Bronchial epithelial cell (primary cell): ENCODE results near the gene KRTAP9-1. TPM values are rescaled to one million over a fixed set of nuclear protein-coding genes. Genes with fewer than 3 reads are reported as not detected.
"Not testable (repeated sequence)": the region's sequence is repeated elsewhere in the genome, so short reads cannot be mapped to it uniquely, and the experiment has no call there.

Experiments
- DNase-seq: peaks from one replicate; pipeline ENCODE4 v3.0.0-alpha.2; 2010; ENCODE audit warnings: low read depth
- FAIRE-seq: peaks from 2 replicates; lab custom pipeline; 2011; peaks lifted over from hg19 to GRCh38; lab: Jason Lieb, UNC
- H3K27me3 ChIP-seq: 2 replicates; pipeline ENCODE4 v1.5.1; 2011; ENCODE audit warnings: low read length; ENCODE audit not compliant: control insufficient read depth, insufficient read depth
- H3K36me3 ChIP-seq: 2 replicates; pipeline ENCODE4 v1.5.1; 2011; ENCODE audit warnings: low read length; ENCODE audit not compliant: control insufficient read depth, insufficient read depth
- H3K4me3 ChIP-seq: 2 replicates; pipeline ENCODE4 v1.5.1; 2011; ENCODE audit warnings: mild to moderate bottlenecking, low read depth, low read length, control low read depth
- total RNA-seq: library from RNA; depleted of rRNA; stranded (reverse); fragments of >200 nt; gene quantifications from 2 replicates; pipeline ENCODE4 v1.2.1, GENCODE V29; 2014
- TF ChIP-seq, protein P1 (sequence below): IDR thresholded peaks from 2 replicates; pipeline ENCODE4 v1.5.1; 2011; ENCODE audit warnings: mild to moderate bottlenecking, moderate library complexity, low read length, control low read depth, inconsistent platforms; ENCODE audit not compliant: insufficient read depth, severe bottlenecking

KRTAP9-1 gene
- total RNA-seq, 1 donor from 2014 or later = not detected

- H3K4me3 ChIP-seq = no peak overlapping the region
- TF ChIP-seq, protein P1, sequence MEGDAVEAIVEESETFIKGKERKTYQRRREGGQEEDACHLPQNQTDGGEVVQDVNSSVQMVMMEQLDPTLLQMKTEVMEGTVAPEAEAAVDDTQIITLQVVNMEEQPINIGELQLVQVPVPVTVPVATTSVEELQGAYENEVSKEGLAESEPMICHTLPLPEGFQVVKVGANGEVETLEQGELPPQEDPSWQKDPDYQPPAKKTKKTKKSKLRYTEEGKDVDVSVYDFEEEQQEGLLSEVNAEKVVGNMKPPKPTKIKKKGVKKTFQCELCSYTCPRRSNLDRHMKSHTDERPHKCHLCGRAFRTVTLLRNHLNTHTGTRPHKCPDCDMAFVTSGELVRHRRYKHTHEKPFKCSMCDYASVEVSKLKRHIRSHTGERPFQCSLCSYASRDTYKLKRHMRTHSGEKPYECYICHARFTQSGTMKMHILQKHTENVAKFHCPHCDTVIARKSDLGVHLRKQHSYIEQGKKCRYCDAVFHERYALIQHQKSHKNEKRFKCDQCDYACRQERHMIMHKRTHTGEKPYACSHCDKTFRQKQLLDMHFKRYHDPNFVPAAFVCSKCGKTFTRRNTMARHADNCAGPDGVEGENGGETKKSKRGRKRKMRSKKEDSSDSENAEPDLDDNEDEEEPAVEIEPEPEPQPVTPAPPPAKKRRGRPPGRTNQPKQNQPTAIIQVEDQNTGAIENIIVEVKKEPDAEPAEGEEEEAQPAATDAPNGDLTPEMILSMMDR = no peak
- DNase-seq (no peak), FAIRE-seq (no peak)
- no peaks in the 10 kb centered on the region for H3K36me3 ChIP-seq
- H3K27me3 ChIP-seq = no peaks in the 10 kb centered on the region
Measured at GRCh38 chr17:41147531-41148204, 42.0 kb upstream of the KRTAP9-1 start.

DNA sequence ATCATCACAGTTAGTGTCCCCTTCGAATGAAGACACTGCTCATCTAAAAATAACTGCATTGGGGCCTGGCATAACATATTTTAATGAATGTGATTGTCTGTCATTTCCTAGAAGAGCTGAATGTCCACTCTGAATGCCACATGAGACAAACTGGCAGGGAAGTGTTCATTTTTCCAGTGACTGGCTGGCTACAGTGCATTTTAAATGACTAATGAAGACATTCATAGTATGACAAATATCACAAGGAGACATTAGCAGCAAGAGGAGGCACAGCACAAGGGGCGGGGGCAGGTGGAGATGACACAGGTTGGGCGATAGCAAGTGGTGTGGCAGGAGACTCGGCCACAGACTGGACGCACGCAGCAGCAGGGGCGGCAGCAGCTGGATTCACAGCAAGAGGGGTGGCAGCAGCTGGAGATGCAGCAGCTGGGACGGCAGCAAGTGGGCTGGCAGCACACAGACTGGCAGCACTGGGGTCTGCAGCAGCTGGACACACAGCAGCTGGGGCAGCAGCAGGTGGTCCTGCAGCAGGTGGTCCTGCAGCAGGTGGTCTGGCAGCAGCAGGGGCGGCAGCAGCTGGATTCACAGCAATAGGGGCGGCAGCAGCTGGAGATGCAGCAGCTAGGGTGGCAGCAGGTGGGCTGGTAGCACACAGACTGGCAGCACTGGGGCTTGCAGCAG, 40.6 kb upstream of the KRTAP9-1 start:
- DNase-seq, H3K4me3 ChIP-seq, H3K27me3 ChIP-seq, H3K36me3 ChIP-seq: not testable (repeated sequence)
- peak; percentile 36 for FAIRE-seq

- TF ChIP-seq, protein P1 = no peak
- FAIRE-seq = no peak
- Histone ChIP-seq H3K36me3 (no peaks in the 10 kb centered on the region), H3K4me3 (no peak within 1 kb of the TSS), H3K27me3 (no peaks in the 10 kb centered on the region)
- DNase-seq = no peak
Measured at GRCh38 chr17:41149652-41149985, 40.1 kb upstream of the KRTAP9-1 start, which contains the start of gene KRTAP4-5. Gene KRTAP4-5 (minus strand): TSS chr17:41149825. CDS start chr17:41149767, 58 bp downstream.

- DNase-seq = no peak
- no peak for FAIRE-seq
- Histone ChIP-seq H3K4me3 (no peak overlapping the region), H3K27me3 (no peaks in the 10 kb centered on the region), H3K36me3 (no peaks in the 10 kb centered on the region)
- TF ChIP-seq, protein P1 = no peak
Measured at GRCh38 chr17:41150026-41150425, 39.7 kb upstream of the KRTAP9-1 start.

- no peak overlapping the region for H3K4me3 ChIP-seq
- TF ChIP-seq, protein P1 = no peak
- no peaks in the 10 kb centered on the region for H3K27me3 ChIP-seq
- DNase-seq (no peak), FAIRE-seq (no peak)
- no peaks in the 10 kb centered on the region for H3K36me3 ChIP-seq
Measured at GRCh38 chr17:41151525-41151924, 38.2 kb upstream of the KRTAP9-1 start.

DNA sequence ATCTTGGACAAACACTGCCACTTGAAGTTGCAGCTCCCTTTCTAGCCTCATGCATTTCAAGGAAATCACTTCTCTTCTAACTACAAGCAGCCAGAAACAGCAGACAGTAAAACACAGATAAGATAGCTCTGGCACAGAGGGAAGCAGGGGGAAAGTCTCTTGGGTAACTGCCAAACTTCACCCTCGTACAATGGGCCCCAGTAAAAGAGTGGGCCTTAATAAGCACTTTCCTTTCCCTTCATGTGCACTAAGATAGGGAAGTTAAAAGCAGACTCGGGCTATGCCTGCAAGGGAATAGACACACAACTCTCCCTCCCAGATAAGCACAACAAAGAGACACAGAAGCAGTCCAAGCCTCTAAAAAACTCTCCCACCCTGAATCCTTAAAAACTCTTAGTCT, 35.8 kb upstream of the KRTAP9-1 start:
- FAIRE-seq = no peak
- no peak overlapping the region for H3K4me3 ChIP-seq
- no peaks in the 10 kb centered on the region for H3K27me3 ChIP-seq
- DNase-seq = no peak
- H3K36me3 ChIP-seq = no peaks in the 10 kb centered on the region
- TF ChIP-seq, protein P1 = no peak

- not testable (repeated sequence) for H3K4me3 ChIP-seq, FAIRE-seq, DNase-seq, H3K36me3 ChIP-seq, H3K27me3 ChIP-seq
Measured at GRCh38 chr17:41160190-41160589, 29.5 kb upstream of the KRTAP9-1 start.
